A549 (cell line): ENCODE results near the gene SLC35B2. TPM values are rescaled to one million over a fixed set of nuclear protein-coding genes. Genes with fewer than 3 reads are reported as not detected.

Source experiments
- ATAC-seq, 2 experiments: fragments of 200-7000 bp in 1 of 2; fragments of >200 bp in 1 of 2; cut with Nextera tagmentation in 1 of 2; cut with Tn5 transposase in 1 of 2; 3 replicates each; pipeline versions ENCODE4 v1.8.0 to v1.9.1; 2018 to 2020; ENCODE audit warnings: mild to moderate bottlenecking in 1 of 2, moderate library complexity in 1 of 2
- CTCF ChIA-PET: fragments of 300-600 bp; sonication (Branson Sonifier 250); formaldehyde crosslinking; extraction: SDS; loops from one replicate; lab custom pipeline; 2021; ENCODE audit warnings: antibody characterized with exemption, inconsistent platforms; lab: Yijun Ruan, JAX
- POLR2A ChIA-PET: fragments of 350-600 bp; formaldehyde crosslinking; extraction: SDS; loops from one replicate; lab custom pipeline; 2021; ENCODE audit warnings: antibody characterized with exemption, inconsistent platforms; lab: Yijun Ruan, JAX
- DNase-seq, 2 experiments: peaks; one replicate each; pipeline versions ENCODE4 v3.0.0 to v3.0.0-alpha.2; 2011 to 2016; ENCODE audit warnings: low read depth in 1 of 2, low spot score in 1 of 2
- FAIRE-seq: peaks from 2 replicates; lab custom pipeline; 2011; peaks lifted over from hg19 to GRCh38; lab: Jason Lieb, UNC
- H3K27ac ChIP-seq, 2 experiments: fragments of >200 bp; sonication (Bioruptor Twin); formaldehyde crosslinking; 3 replicates each; pipeline ENCODE4 v1.5.1; 2016 to 2017
- H3K4me1 ChIP-seq: fragments of >200 bp; sonication (Bioruptor Twin); formaldehyde crosslinking; 3 replicates; pipeline ENCODE4 v1.6.1; 2016
- H3K4me2 ChIP-seq: fragments of >200 bp; sonication (Bioruptor Twin); formaldehyde crosslinking; 3 replicates; pipeline ENCODE4 v1.6.1; 2016
- H3K4me3 ChIP-seq: fragments of >200 bp; sonication (Bioruptor Twin); formaldehyde crosslinking; 3 replicates; pipeline ENCODE4 v1.5.1; 2016
- H3K9me3 ChIP-seq: fragments of >200 bp; sonication (Bioruptor Twin); formaldehyde crosslinking; 3 replicates; pipeline ENCODE4 v1.6.1; 2016
- BHLHE40 ChIP-seq: IDR thresholded peaks from 2 replicates; pipeline ENCODE4 v1.6.1; 2012; ENCODE audit warnings: low read depth, low read length, inconsistent platforms
- CBX8 ChIP-seq: fragments of 200-600 bp; sonication (generic); IDR thresholded peaks from 2 replicates; pipeline ENCODE4 v1.6.1; 2016
- CHD2 ChIP-seq: fragments of 150-350 bp; IDR thresholded peaks from 2 replicates; pipeline ENCODE4 v1.6.1; 2014; ENCODE audit warnings: low read length; ENCODE audit not compliant: partially characterized antibody
- EHF ChIP-seq: fragments of 250-450 bp; sonication (Bioruptor Pico); IDR thresholded peaks from 2 replicates; pipeline ENCODE4 v1.5.0; 2020; ENCODE audit warnings: mild to moderate bottlenecking
- EP300 ChIP-seq, 2 experiments: fragments of >200 bp; sonication (Bioruptor Twin); formaldehyde crosslinking; IDR thresholded peaks; 2 replicates in 1 of 2; 3 replicates in 1 of 2; pipeline ENCODE4 v1.6.1; 2016 to 2017
- FOSB ChIP-seq: fragments of 250-450 bp; sonication (Bioruptor Pico); IDR thresholded peaks from 2 replicates; pipeline ENCODE4 v1.5.0; 2020; ENCODE audit warnings: mild to moderate bottlenecking, moderate library complexity
- FOSL2 ChIP-seq, 2 experiments: fragments of 450-650 bp in 1 of 2; fragments of >200 bp in 1 of 2; sonication (Bioruptor Twin) in 1 of 2; formaldehyde crosslinking; IDR thresholded peaks; 2 replicates each; pipeline versions ENCODE4 v1.5.0 to v1.6.1; 2016 to 2020; ENCODE audit warnings: mild to moderate bottlenecking in 1 of 2, moderate library complexity in 1 of 2
- HDAC2 ChIP-seq: fragments of 200-600 bp; sonication (generic); IDR thresholded peaks from 2 replicates; pipeline ENCODE4 v1.6.1; 2016
- HEYL ChIP-seq: fragments of 250-450 bp; sonication (Bioruptor Pico); IDR thresholded peaks from 2 replicates; pipeline ENCODE4 v1.8.0; 2021; ENCODE audit warnings: mild to moderate bottlenecking, moderate library complexity
- HOXA7 ChIP-seq: fragments of 250-450 bp; sonication (Bioruptor Pico); IDR thresholded peaks from 2 replicates; pipeline ENCODE4 v1.5.0; 2020; ENCODE audit warnings: mild to moderate bottlenecking, moderate library complexity
- HOXB5 ChIP-seq: fragments of 250-450 bp; sonication (Bioruptor Pico); IDR thresholded peaks from 2 replicates; pipeline ENCODE4 v1.5.0; 2020; ENCODE audit warnings: mild to moderate bottlenecking, moderate library complexity
- JUNB ChIP-seq: fragments of >200 bp; sonication (Bioruptor Twin); formaldehyde crosslinking; IDR thresholded peaks from 2 replicates; pipeline ENCODE4 v1.6.1; 2016
- MAFK ChIP-seq: fragments of 450-650 bp; IDR thresholded peaks from 2 replicates; pipeline ENCODE4 v1.6.1; 2014; ENCODE audit not compliant: partially characterized antibody
- MYC ChIP-seq: IDR thresholded peaks from 2 replicates; pipeline ENCODE4 v1.6.1; 2012; ENCODE audit warnings: mild to moderate bottlenecking, inconsistent platforms, low read length, improper control_type of control experiment, borderline replicate concordance
- NFE2L2 ChIP-seq: fragments of 150-350 bp; conservative IDR thresholded peaks from 2 replicates; pipeline ENCODE4 v1.6.1; 2014; ENCODE audit warnings: low read length
- NPAS2 ChIP-seq: fragments of 250-450 bp; sonication (Bioruptor Pico); IDR thresholded peaks from 2 replicates; pipeline ENCODE4 v1.8.0; 2022; ENCODE audit warnings: mild to moderate bottlenecking, moderate library complexity, borderline replicate concordance
- NR3C1 ChIP-seq: fragments of >200 bp; sonication (Bioruptor Twin); formaldehyde crosslinking; IDR thresholded peaks from 3 replicates; pipeline ENCODE4 v1.6.1; 2017
- POLR2AphosphoS2 ChIP-seq: conservative IDR thresholded peaks from 2 replicates; pipeline ENCODE4 v1.6.1; 2012; ENCODE audit warnings: low read length, improper control_type of control experiment, inconsistent platforms
- RARB ChIP-seq: fragments of 250-450 bp; sonication (Bioruptor Pico); IDR thresholded peaks from 2 replicates; pipeline ENCODE4 v1.8.0; 2021; ENCODE audit warnings: mild to moderate bottlenecking, moderate library complexity
- RCOR1 ChIP-seq: fragments of 150-350 bp; IDR thresholded peaks from 2 replicates; pipeline ENCODE4 v1.6.1; 2014; ENCODE audit warnings: antibody characterized with exemption, low read length, low read depth
- SMC3 ChIP-seq: fragments of >200 bp; sonication (Bioruptor Twin); formaldehyde crosslinking; IDR thresholded peaks from 3 replicates; pipeline ENCODE4 v1.6.1; 2018; ENCODE audit warnings: inconsistent platforms
- SREBF2 ChIP-seq: fragments of 450-650 bp; IDR thresholded peaks from 2 replicates; pipeline ENCODE4 v1.6.1; 2014; ENCODE audit warnings: mild to moderate bottlenecking, moderate library complexity
- TFCP2L1 ChIP-seq: fragments of 250-450 bp; sonication (Bioruptor Pico); IDR thresholded peaks from 2 replicates; pipeline ENCODE4 v1.5.0; 2021; ENCODE audit warnings: mild to moderate bottlenecking
- TP53 ChIP-seq: fragments of 250-450 bp; sonication (Bioruptor Pico); IDR thresholded peaks from 2 replicates; pipeline ENCODE4 v1.5.0; 2021; ENCODE audit warnings: mild to moderate bottlenecking, moderate library complexity
- WGBS: methylation state at CpG from one replicate; pipeline ENCODE4 v1.1.6; 2017; ENCODE audit errors: missing lambda C conversion rate; 5-methylcytosine and 5-hydroxymethylcytosine counted together
- polyA plus RNA-seq, 4 experiments: library from polyadenylated mRNA; depleted of rRNA in 3 of 4; stranded (reverse); fragments of >200 nt; fragmentation: RNase III in 1 of 4; extraction: RNeasy Plus Mini Kit Qiagen cat#74134 plus additional on column Dnase treatment in 1 of 4; gene quantifications; 2 replicates in 3 of 4; 3 replicates in 1 of 4; pipeline ENCODE4 v1.2.3, GENCODE V29; 2011 to 2017
- TF ChIP-seq, protein P1 (sequence below): fragments of 450-650 bp; IDR thresholded peaks from 2 replicates; pipeline ENCODE4 v1.6.1; 2014; ENCODE audit warnings: antibody characterized with exemption
- TF ChIP-seq, protein P2 (sequence below): fragments of >200 bp; sonication (Bioruptor Twin); formaldehyde crosslinking; IDR thresholded peaks from 2 replicates; pipeline ENCODE4 v1.6.1; 2016
- TF ChIP-seq, protein P3 (sequence below): IDR thresholded peaks from 2 replicates; pipeline ENCODE4 v1.6.1; 2012
- TF ChIP-seq, protein P4 (sequence below): fragments of 250-450 bp; sonication (Bioruptor Pico); IDR thresholded peaks from 2 replicates; pipeline ENCODE4 v1.5.0; 2020; ENCODE audit warnings: low read depth, mild to moderate bottlenecking, moderate library complexity
- TF ChIP-seq, protein P5 (sequence below): fragments of 250-450 bp; sonication (Bioruptor Pico); IDR thresholded peaks from 2 replicates; pipeline ENCODE4 v1.5.0; 2021; ENCODE audit warnings: mild to moderate bottlenecking, moderate library complexity, borderline replicate concordance

SLC35B2 gene
- polyA plus RNA-seq, 2 of the 4 experiments (the other 2 are of a cell fraction): 44.5 to 45.6 TPM

DNA sequence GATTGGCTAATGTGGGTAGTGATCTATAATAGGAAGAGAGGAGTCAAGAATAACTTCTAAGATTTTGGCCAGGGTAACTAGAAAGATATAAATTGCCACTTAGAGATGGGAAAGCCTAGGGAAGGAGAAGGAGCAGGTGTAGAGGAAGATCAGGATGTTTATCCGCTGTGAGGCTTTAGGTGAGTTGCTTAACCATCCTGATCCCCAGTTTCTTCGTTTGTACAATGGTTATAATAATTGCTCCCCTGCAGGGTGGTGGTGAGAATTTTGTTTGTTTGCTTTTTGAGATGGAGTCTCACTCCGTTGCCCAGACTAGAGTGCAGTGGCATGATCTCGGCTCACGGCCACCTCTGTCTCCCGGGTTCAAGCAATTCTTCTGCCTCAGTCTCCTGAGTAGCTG lies 43.0 kb downstream of the SLC35B2 start:
- Histone ChIP-seq H3K4me3 (no peak overlapping the region), H3K4me1 (peaks cover 17% of the 10 kb centered on the region), H3K4me2 (no peak overlapping the region), H3K9me3 (no peaks in the 10 kb centered on the region), H3K27ac (no peak overlapping the region)
- POLR2A ChIA-PET: no interaction called here
- ATAC-seq: no peak
- TF ChIP-seq RCOR1: no peak
- TF ChIP-seq TP53 (CRISPR knock-in tag): no peak
- no peak for TF ChIP-seq BHLHE40
- no peak for TF ChIP-seq TFCP2L1 (CRISPR knock-in tag)
- TF ChIP-seq, protein P1, sequence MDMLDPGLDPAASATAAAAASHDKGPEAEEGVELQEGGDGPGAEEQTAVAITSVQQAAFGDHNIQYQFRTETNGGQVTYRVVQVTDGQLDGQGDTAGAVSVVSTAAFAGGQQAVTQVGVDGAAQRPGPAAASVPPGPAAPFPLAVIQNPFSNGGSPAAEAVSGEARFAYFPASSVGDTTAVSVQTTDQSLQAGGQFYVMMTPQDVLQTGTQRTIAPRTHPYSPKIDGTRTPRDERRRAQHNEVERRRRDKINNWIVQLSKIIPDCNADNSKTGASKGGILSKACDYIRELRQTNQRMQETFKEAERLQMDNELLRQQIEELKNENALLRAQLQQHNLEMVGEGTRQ: no peak
- no peak for TF ChIP-seq RARB (CRISPR knock-in tag)
- no peak for TF ChIP-seq MYC
- TF ChIP-seq FOSL2 (IDR thresholded peaks at IDR 0.05): no peak
- no peak for TF ChIP-seq FOSL2 (CRISPR knock-in tag; IDR thresholded peaks at IDR 0.05)
- TF ChIP-seq NR3C1: no peak
- no peak for DNase-seq
- WGBS: 86% methylated on average over 6 of the region's 6 CpGs
- CTCF ChIA-PET: no interaction called here
- no peak for FAIRE-seq

DNA sequence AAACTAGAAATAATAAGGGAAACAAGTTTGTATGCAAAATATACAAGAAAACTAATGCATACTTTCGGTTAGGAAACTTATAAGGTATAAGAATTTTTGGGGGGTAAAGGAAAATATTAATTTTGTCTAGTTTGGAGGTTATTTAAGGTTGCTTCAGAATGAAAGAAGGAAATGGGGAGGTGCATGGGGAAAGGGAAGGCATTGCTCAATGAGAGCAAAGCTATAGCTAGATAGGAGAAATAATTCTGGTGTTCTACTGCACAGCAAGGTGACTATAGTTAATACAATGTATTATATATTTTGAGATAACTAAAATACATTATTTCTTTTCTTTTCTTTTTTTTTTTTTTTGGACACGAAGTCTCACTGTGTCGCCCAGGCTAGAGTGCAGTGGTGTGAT lies 46.0 kb downstream of the SLC35B2 start:
- TF ChIP-seq EP300 (IDR thresholded peaks at IDR 0.05) (no peak), HOXA7 (CRISPR knock-in tag) (no peak), RARB (CRISPR knock-in tag) (no peak), JUNB (no peak), HEYL (no peak), NFE2L2 (no peak), SREBF2 (no peak), NPAS2 (CRISPR knock-in tag) (no peak), TP53 (CRISPR knock-in tag) (no peak), CHD2 (no peak), EHF (CRISPR knock-in tag) (no peak), FOSB (CRISPR knock-in tag) (no peak), POLR2AphosphoS2 (no peak), HOXB5 (no peak), TFCP2L1 (CRISPR knock-in tag) (no peak)
- TF ChIP-seq, protein P2, sequence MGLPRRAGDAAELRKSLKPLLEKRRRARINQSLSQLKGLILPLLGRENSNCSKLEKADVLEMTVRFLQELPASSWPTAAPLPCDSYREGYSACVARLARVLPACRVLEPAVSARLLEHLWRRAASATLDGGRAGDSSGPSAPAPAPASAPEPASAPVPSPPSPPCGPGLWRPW: no peak
- TF ChIP-seq, protein P3, sequence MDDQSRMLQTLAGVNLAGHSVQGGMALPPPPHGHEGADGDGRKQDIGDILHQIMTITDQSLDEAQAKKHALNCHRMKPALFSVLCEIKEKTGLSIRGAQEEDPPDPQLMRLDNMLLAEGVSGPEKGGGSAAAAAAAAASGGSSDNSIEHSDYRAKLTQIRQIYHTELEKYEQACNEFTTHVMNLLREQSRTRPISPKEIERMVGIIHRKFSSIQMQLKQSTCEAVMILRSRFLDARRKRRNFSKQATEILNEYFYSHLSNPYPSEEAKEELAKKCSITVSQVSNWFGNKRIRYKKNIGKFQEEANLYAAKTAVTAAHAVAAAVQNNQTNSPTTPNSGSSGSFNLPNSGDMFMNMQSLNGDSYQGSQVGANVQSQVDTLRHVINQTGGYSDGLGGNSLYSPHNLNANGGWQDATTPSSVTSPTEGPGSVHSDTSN: no peak
- TF ChIP-seq, protein P4, sequence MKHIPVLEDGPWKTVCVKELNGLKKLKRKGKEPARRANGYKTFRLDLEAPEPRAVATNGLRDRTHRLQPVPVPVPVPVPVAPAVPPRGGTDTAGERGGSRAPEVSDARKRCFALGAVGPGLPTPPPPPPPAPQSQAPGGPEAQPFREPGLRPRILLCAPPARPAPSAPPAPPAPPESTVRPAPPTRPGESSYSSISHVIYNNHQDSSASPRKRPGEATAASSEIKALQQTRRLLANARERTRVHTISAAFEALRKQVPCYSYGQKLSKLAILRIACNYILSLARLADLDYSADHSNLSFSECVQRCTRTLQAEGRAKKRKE: no peak
- no peak overlapping the region for H3K4me3 ChIP-seq
- WGBS: 80% methylated on average over 3 of the region's 3 CpGs
- H3K27ac ChIP-seq: no peak overlapping the region
- FAIRE-seq: no peak
- CTCF ChIA-PET: no interaction called here
- ATAC-seq: no peak
- H3K9me3 ChIP-seq: no peaks in the 10 kb centered on the region
- POLR2A ChIA-PET: no interaction called here
- no peaks in the 10 kb centered on the region for H3K4me1 ChIP-seq
- no peak for DNase-seq
- no peak overlapping the region for H3K4me2 ChIP-seq

DNA sequence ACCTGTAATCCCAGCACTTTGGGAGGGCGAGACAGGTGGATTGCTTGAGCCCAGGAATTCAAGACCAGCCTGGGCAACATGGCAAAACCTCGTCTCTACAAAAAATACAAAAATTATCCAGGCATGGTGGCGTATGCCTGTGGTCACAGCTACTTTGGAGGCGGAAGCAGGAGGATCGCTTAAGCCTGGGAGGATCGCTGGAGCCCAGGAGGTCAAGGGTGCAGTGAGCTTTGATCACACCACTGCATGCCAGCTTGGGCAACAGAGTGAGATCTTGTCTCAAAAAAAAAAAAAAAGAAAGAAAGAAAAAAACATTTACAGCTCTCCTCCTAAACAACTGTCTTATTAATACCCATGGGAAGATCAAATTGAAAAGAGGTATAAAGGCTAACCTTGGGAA lies 49.4 kb downstream of the SLC35B2 start:
- DNase-seq: no peak
- Histone ChIP-seq H3K4me1 (peaks cover 12% of the 10 kb centered on the region), H3K9me3 (no peaks in the 10 kb centered on the region), H3K4me3 (no peak overlapping the region), H3K27ac (no peak overlapping the region), H3K4me2 (no peak overlapping the region)
- ChIA-PET POLR2A (no interaction called here), CTCF (interaction anchor here (1.2 to 3.2 kb wide), 5 partner anchors 14 to 49 kb away, joined by 4 to 9 read pairs (median 5); no protein-coding TSS in a partner anchor)
- ATAC-seq: no peak
- FAIRE-seq: no peak
- 75% methylated on average over 6 of the region's 6 CpGs for WGBS
- TF ChIP-seq CBX8 (no peak), BHLHE40 (no peak), SMC3 (no peak), CHD2 (no peak), FOSB (CRISPR knock-in tag) (no peak), MAFK (no peak), RARB (CRISPR knock-in tag) (no peak), HDAC2 (no peak)
- TF ChIP-seq, protein P5, sequence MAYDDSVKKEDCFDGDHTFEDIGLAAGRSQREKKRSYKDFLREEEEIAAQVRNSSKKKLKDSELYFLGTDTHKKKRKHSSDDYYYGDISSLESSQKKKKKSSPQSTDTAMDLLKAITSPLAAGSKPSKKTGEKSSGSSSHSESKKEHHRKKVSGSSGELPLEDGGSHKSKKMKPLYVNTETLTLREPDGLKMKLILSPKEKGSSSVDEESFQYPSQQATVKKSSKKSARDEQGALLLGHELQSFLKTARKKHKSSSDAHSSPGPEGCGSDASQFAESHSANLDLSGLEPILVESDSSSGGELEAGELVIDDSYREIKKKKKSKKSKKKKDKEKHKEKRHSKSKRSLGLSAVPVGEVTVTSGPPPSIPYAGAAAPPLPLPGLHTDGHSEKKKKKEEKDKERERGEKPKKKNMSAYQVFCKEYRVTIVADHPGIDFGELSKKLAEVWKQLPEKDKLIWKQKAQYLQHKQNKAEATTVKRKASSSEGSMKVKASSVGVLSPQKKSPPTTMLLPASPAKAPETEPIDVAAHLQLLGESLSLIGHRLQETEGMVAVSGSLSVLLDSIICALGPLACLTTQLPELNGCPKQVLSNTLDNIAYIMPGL (CRISPR knock-in tag): no peak
